GM12878 (cell line): ENCODE measurements around the gene TPBGL. TPM values are rescaled to one million over a fixed set of nuclear protein-coding genes. Genes with fewer than 3 reads are reported as not detected.

Experiments
- ATAC-seq: fragments of 200-7000 bp; cut with Tn5 transposase; 3 replicates; pipeline ENCODE4 v1.9.1; 2020; ENCODE audit warnings: mild to moderate bottlenecking, moderate library complexity
- BruUV-seq: library from RNA; stranded (reverse); fragments of 400-500 nt; replicated peaks from 2 replicates; lab custom pipeline; 2021; lab: Mats Ljungman, UMichigan
- CTCF ChIA-PET: fragments of 300-600 bp; sonication (Branson Sonifier 250); formaldehyde crosslinking; extraction: SDS; loops from one replicate; lab custom pipeline; 2021; ENCODE audit warnings: inconsistent platforms; lab: Yijun Ruan, JAX
- POLR2A ChIA-PET: fragments of 350-600 bp; formaldehyde crosslinking; extraction: SDS; loops from one replicate; lab custom pipeline; 2021; ENCODE audit warnings: inconsistent platforms; lab: Charles Lee
- RAD21 ChIA-PET: fragments of 300-600 bp; sonication (Branson Sonifier 250); formaldehyde crosslinking; loops from one replicate; lab custom pipeline; 2023; ENCODE audit warnings: antibody characterized with exemption; ENCODE audit not compliant: unreplicated experiment; lab: Charles Lee
- SMC1A ChIA-PET: fragments of 300-600 bp; sonication (Branson Sonifier 250); formaldehyde crosslinking; loops from one replicate; lab custom pipeline; 2023; ENCODE audit not compliant: unreplicated experiment, uncharacterized antibody; lab: Charles Lee
- DNase-seq: peaks from one replicate; pipeline ENCODE4 v3.0.0-alpha.2; 2011; ENCODE audit warnings: low read depth, low spot score
- FAIRE-seq: peaks from 3 replicates; lab custom pipeline; 2011; peaks lifted over from hg19 to GRCh38; lab: Jason Lieb, UNC
- H2AFZ ChIP-seq: 2 replicates; pipeline ENCODE4 v1.6.0; 2011; ENCODE audit warnings: low read depth, low read length, control low read depth; ENCODE audit not compliant: control insufficient read depth
- H3K27ac ChIP-seq: 2 replicates; pipeline ENCODE4 v1.5.1; 2011; ENCODE audit warnings: control low read depth; ENCODE audit not compliant: control insufficient read depth, insufficient read depth
- H3K27me3 ChIP-seq, 2 experiments: replicated peaks in 1 of 2; 2 replicates each; pipeline versions ENCODE4 v1.6.0 to v1.6.1; 2011; ENCODE audit warnings: low read length in 1 of 2; ENCODE audit not compliant: control insufficient read depth in 2 of 2, insufficient read depth in 2 of 2
- H3K36me3 ChIP-seq, 2 experiments: 2 replicates each; pipeline ENCODE4 v1.5.1; 2011; ENCODE audit warnings: low read length in 1 of 2; ENCODE audit not compliant: control insufficient read depth in 2 of 2, insufficient read depth in 2 of 2
- H3K4me1 ChIP-seq: 2 replicates; pipeline ENCODE4 v1.6.1; 2011; ENCODE audit warnings: mild to moderate bottlenecking, low read length, moderate library complexity, mixed read lengths; ENCODE audit not compliant: control insufficient read depth, insufficient read depth
- H3K4me2 ChIP-seq: 2 replicates; pipeline ENCODE4 v1.6.0; 2011; ENCODE audit warnings: control low read depth; ENCODE audit not compliant: control insufficient read depth, insufficient read depth
- H3K4me3 ChIP-seq: fragments of 200-600 bp; sonication (generic); 2 replicates; pipeline ENCODE4 v1.5.1; 2016
- H3K79me2 ChIP-seq: 2 replicates; pipeline ENCODE4 v1.6.0; 2011; ENCODE audit warnings: low read length; ENCODE audit not compliant: control insufficient read depth, insufficient read depth
- H3K9ac ChIP-seq: 2 replicates; pipeline ENCODE4 v1.8.0; 2011; ENCODE audit warnings: low read length, control low read depth, mixed read lengths; ENCODE audit not compliant: control insufficient read depth, insufficient read depth
- H3K9me3 ChIP-seq: replicated peaks from 3 replicates; pipeline ENCODE4 v1.5.1; 2011; ENCODE audit warnings: mild to moderate bottlenecking, low read length; ENCODE audit not compliant: control insufficient read depth, insufficient read depth
- H4K20me1 ChIP-seq: 2 replicates; pipeline ENCODE4 v1.6.0; 2011; ENCODE audit not compliant: control insufficient read depth, insufficient read depth
- ESRRA ChIP-seq: IDR thresholded peaks from 2 replicates; pipeline ENCODE4 v1.6.1; 2012; ENCODE audit warnings: mild to moderate bottlenecking, low read length, improper control_type of control experiment
- ETV6 ChIP-seq, 2 experiments: fragments of 450-650 bp in 1 of 2; IDR thresholded peaks in 1 of 2; conservative IDR thresholded peaks in 1 of 2; 2 replicates each; pipeline ENCODE4 v1.6.1; 2014; ENCODE audit warnings: antibody characterized with exemption in 1 of 2, borderline replicate concordance in 1 of 2, low read depth in 1 of 2, mild to moderate bottlenecking in 1 of 2, moderate library complexity in 1 of 2
- GABPA ChIP-seq: IDR thresholded peaks from 2 replicates; pipeline ENCODE4 v1.6.1; 2014; ENCODE audit warnings: antibody characterized with exemption, low read depth, mild to moderate bottlenecking, inconsistent platforms
- MTA2 ChIP-seq: fragments of 450-650 bp; IDR thresholded peaks from 2 replicates; pipeline ENCODE4 v1.6.1; 2016; ENCODE audit warnings: low read depth, mild to moderate bottlenecking, moderate library complexity
- NFYA ChIP-seq: IDR thresholded peaks from 2 replicates; pipeline ENCODE4 v1.6.1; 2011; ENCODE audit warnings: low read depth, mild to moderate bottlenecking, low read length, improper control_type of control experiment, borderline replicate concordance
- PAX8 ChIP-seq: fragments of 450-650 bp; IDR thresholded peaks from 2 replicates; pipeline ENCODE4 v1.6.1; 2017; ENCODE audit warnings: mild to moderate bottlenecking, moderate library complexity
- RAD51 ChIP-seq: fragments of 450-650 bp; IDR thresholded peaks from 2 replicates; pipeline ENCODE4 v1.6.1; 2016; ENCODE audit warnings: moderate library complexity, mild to moderate bottlenecking, inconsistent platforms
- SREBF2 ChIP-seq: IDR thresholded peaks from 2 replicates; pipeline ENCODE4 v1.6.1; 2012; ENCODE audit warnings: mild to moderate bottlenecking, low read length
- TCF12 ChIP-seq: IDR thresholded peaks from 2 replicates; pipeline ENCODE4 v1.6.1; 2011; ENCODE audit warnings: low read depth, mild to moderate bottlenecking, low read length
- ZNF274 ChIP-seq: IDR thresholded peaks from one replicate; pipeline ENCODE4 v1.8.0; 2011; ENCODE audit not compliant: insufficient read length, insufficient read depth
- WGBS: methylation state at CpG from one replicate; pipeline ENCODE4 v1.1.6; 2016; ENCODE audit warnings: low lambda C conversion rate; ENCODE audit not compliant: insufficient replicate concordance, insufficient coverage; ENCODE audit errors: missing lambda C conversion rate; 5-methylcytosine and 5-hydroxymethylcytosine counted together
- in situ Hi-C: fragments of 300-500 bp; cut with MboI; formaldehyde crosslinking; loops from 9 replicates; pipeline ENCODE4 v1.14.3; 2018; ENCODE audit warnings: mixed read lengths
- intact Hi-C: fragments of 100-400 bp; cut with micrococcal nuclease; formaldehyde crosslinking; loops from one replicate; pipeline ENCODE4 v1.14.2; 2022; ENCODE audit not compliant: unreplicated experiment
- polyA plus RNA-seq, 11 experiments: library from polyadenylated mRNA; depleted of rRNA in 4 of 11; unstranded in 6 of 11; stranded (reverse) in 5 of 11; fragments of >200 nt; fragmentation: Nextera tagmentation in 4 of 11; fragmentation: Illumina TruSeq in 1 of 11; extraction: Ambion mirVana in 4 of 11; extraction: Trizol in 1 of 11; gene quantifications; 1 replicate in 1 of 11; 2 replicates in 10 of 11; pipeline versions ENCODE4 v1.2.1 to v1.2.3, GENCODE V29; 2011 to 2016; ENCODE audit warnings: inconsistent platforms in 2 of 11, missing spikeins in 2 of 11, low read depth in 1 of 11
- total RNA-seq, 4 experiments: library from RNA; depleted of rRNA in 3 of 4; stranded (reverse); fragments of >200 nt in 3 of 4; fragmentation: Illumina TruSeq in 1 of 4; extraction: Trizol in 1 of 4; gene quantifications; 2 replicates each; pipeline versions ENCODE4 v1.2.1 to v1.2.3, GENCODE V29; 2013 to 2021
- TF ChIP-seq, protein P1 (sequence below): IDR thresholded peaks from 2 replicates; pipeline ENCODE4 v1.6.1; 2011; ENCODE audit warnings: borderline replicate concordance, low read depth, mild to moderate bottlenecking, moderate library complexity, low read length; ENCODE audit not compliant: insufficient read depth, poor library complexity, severe bottlenecking
- TF ChIP-seq, protein P2 (sequence below): IDR thresholded peaks from 2 replicates; pipeline ENCODE4 v1.6.1; 2012; ENCODE audit warnings: low read depth, low read length, improper control_type of control experiment
- TF ChIP-seq, protein P3 (sequence below), 3 experiments: IDR thresholded peaks in 2 of 3; conservative IDR thresholded peaks in 1 of 3; 2 replicates each; pipeline ENCODE4 v1.5.1; 2011; ENCODE audit warnings: low read depth in 3 of 3, low read length in 3 of 3, mild to moderate bottlenecking in 3 of 3, control low read depth in 2 of 3, moderate library complexity in 2 of 3, inconsistent platforms in 1 of 3, mixed read lengths in 1 of 3; ENCODE audit not compliant: control insufficient read depth in 2 of 3, insufficient read depth in 1 of 3; ENCODE audit errors: extremely low read depth in 1 of 3

The TPBGL gene
- total and polyA plus RNA-seq, 10 of the 15 experiments (the other 5 are each of a cell fraction or from before 2014, with no cell fraction given) = not detected

DNA sequence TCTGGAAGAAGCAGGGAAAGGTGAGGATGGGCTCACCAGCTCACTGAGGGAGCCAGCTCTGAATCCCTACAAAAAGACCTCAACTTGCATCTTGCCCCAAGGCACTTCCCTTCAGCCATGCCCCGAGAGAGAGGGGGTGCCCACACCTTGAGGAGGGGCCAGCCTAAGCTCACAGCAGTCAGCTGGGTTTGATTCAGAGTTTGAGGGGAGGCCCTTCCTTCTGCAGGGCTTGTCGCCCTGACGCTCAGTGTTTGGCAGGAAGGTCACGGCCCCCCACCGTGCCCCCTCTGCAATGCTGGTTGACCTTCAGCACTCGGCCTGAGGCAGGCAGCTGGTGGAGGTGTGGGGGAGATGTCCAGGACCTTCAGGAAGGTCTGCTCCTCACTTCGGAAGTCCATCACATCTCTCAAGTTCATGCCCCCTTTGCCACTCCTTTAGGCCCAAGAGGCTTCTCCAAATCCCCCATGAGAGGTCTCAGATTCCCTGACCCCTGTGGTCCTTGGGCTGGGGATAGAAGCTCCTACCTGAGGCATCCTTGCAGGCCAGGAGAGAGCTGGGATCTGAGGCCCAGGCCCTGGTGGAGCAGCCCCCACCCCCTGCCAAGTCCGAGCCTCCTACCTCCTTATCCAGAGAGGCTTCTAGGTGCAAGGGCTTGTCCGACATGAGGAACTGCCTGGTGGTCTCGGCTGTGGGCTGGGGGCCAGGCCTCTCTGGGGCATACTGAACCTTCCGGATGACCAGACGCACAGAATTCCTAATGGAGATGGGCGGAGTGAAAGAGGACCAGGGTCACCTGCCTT, 37.6 kb downstream of the TPBGL start (continued):
- TF ChIP-seq, protein P1, sequence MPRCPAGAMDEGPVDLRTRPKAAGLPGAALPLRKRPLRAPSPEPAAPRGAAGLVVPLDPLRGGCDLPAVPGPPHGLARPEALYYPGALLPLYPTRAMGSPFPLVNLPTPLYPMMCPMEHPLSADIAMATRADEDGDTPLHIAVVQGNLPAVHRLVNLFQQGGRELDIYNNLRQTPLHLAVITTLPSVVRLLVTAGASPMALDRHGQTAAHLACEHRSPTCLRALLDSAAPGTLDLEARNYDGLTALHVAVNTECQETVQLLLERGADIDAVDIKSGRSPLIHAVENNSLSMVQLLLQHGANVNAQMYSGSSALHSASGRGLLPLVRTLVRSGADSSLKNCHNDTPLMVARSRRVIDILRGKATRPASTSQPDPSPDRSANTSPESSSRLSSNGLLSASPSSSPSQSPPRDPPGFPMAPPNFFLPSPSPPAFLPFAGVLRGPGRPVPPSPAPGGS = no peak
- TF ChIP-seq TCF12 (no peak), PAX8 (no peak), NFYA (no peak), SREBF2 (no peak), ZNF274 (no peak)

DNA sequence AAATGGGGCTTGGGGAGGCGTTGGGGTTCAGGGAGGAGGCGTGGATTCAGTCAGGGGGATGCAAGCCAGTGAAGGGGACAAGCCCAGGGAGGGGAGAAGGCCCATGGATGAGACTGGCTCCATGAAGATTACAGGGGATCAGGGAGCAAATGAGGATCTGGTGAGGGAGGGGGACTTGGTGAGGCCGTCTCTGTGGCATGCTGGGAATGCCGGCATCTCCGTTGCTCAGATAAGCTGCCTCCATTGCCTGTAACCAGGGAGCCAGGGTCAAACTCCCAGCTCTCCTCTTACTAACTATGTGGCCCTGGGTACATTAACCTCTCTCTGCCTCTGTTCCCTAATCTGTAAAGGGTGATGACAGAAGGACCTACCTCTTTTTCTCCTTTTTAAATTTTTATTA, 38.7 kb downstream of the TPBGL start:
- 0% methylated on average over 5 of the region's 5 CpGs for WGBS
- FAIRE-seq = no peak
- ChIA-PET SMC1A (interaction anchor here (0.9 to 4.0 kb wide), 17 partner anchors 8 to 166 kb away, joined by 3 to 89 read pairs (median 6); no protein-coding TSS in a partner anchor), CTCF (interaction anchor here (0.6 to 16.9 kb wide), 22 partner anchors 8 to 1812 kb away, joined by 3 to 406 read pairs (median 5); no protein-coding TSS in a partner anchor), RAD21 (interaction anchor here (1.0 to 6.9 kb wide), 9 partner anchors 9 to 928 kb away, joined by 3 to 118 read pairs (median 5); no protein-coding TSS in a partner anchor), POLR2A (no interaction called here)
- Histone ChIP-seq H3K4me3 (no peak overlapping the region), H3K79me2 (no peaks in the 10 kb centered on the region), H3K9ac (no peak overlapping the region), H3K4me2 (no peak overlapping the region), H3K9me3 (no peaks in the 10 kb centered on the region), H3K27me3 (no peaks in the 10 kb centered on the region; a peak in 1 of 4 replicates), H3K36me3 (peaks cover 0 to 2% of the 10 kb centered on the region in 2 experiments; a peak in 2 of 4 replicates), H3K27ac (no peak overlapping the region), H2AFZ (no peak overlapping the region), H3K4me1 (no peaks in the 10 kb centered on the region), H4K20me1 (no peaks in the 10 kb centered on the region)
- ATAC-seq = no peak
- intact Hi-C loops = no loop called here
- no TSS peak for BruUV-seq
- no peak for DNase-seq
- in situ Hi-C loops = loop anchor here (5.0 kb wide), 1 partner anchor 103 kb away; no protein-coding TSS in a partner anchor
- TF ChIP-seq, protein P2, sequence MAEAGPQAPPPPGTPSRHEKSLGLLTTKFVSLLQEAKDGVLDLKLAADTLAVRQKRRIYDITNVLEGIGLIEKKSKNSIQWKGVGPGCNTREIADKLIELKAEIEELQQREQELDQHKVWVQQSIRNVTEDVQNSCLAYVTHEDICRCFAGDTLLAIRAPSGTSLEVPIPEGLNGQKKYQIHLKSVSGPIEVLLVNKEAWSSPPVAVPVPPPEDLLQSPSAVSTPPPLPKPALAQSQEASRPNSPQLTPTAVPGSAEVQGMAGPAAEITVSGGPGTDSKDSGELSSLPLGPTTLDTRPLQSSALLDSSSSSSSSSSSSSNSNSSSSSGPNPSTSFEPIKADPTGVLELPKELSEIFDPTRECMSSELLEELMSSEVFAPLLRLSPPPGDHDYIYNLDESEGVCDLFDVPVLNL = no peak
- TF ChIP-seq ETV6 (conservative IDR thresholded peaks at IDR 0.05 in 1 of 2, IDR thresholded peaks at IDR 0.05 in 1 of 2; ENCODE audit: borderline replicate concordance in 1 of 2, low read depth in 1 of 2) = no peak
- TF ChIP-seq ESRRA = no peak
- TF ChIP-seq, protein P3, sequence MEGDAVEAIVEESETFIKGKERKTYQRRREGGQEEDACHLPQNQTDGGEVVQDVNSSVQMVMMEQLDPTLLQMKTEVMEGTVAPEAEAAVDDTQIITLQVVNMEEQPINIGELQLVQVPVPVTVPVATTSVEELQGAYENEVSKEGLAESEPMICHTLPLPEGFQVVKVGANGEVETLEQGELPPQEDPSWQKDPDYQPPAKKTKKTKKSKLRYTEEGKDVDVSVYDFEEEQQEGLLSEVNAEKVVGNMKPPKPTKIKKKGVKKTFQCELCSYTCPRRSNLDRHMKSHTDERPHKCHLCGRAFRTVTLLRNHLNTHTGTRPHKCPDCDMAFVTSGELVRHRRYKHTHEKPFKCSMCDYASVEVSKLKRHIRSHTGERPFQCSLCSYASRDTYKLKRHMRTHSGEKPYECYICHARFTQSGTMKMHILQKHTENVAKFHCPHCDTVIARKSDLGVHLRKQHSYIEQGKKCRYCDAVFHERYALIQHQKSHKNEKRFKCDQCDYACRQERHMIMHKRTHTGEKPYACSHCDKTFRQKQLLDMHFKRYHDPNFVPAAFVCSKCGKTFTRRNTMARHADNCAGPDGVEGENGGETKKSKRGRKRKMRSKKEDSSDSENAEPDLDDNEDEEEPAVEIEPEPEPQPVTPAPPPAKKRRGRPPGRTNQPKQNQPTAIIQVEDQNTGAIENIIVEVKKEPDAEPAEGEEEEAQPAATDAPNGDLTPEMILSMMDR (IDR thresholded peaks at IDR 0.05 in 2 of 3, conservative IDR thresholded peaks at IDR 0.05 in 1 of 3; ENCODE audit: control insufficient read depth in 2 of 3, extremely low read depth in 1 of 3, insufficient read depth in 1 of 3, low read depth in 3 of 3, low read length in 3 of 3) = no peak
- TF ChIP-seq MTA2 = no peak
- TF ChIP-seq RAD51 = no peak
- no peak for TF ChIP-seq GABPA
